GM06990 (cell line): Measurements from ENCODE around the gene KBTBD13.
A peak's percentile ranks its signal among the peaks of the same experiment; 100 is the strongest.

Experiments
- DNase-seq: peaks from one replicate; pipeline ENCODE4 v3.0.0-alpha.2; 2011; ENCODE audit not compliant: insufficient read length; ENCODE audit errors: extremely low read depth
- H3K27me3 ChIP-seq: replicated peaks from 2 replicates; pipeline ENCODE4 v1.6.0; 2011; ENCODE audit warnings: low read length; ENCODE audit not compliant: control insufficient read depth, insufficient read depth
- H3K36me3 ChIP-seq: 2 replicates; pipeline ENCODE4 v1.5.1; 2011; ENCODE audit warnings: low read length; ENCODE audit not compliant: control insufficient read depth, insufficient read depth
- H3K4me3 ChIP-seq: replicated peaks from 2 replicates; pipeline ENCODE4 v1.5.1; 2011; ENCODE audit warnings: low read depth, mild to moderate bottlenecking, control low read depth, low read length
- CTCF ChIP-seq: IDR thresholded peaks from 2 replicates; pipeline ENCODE4 v1.5.1; 2011; ENCODE audit warnings: low read length, control low read depth, mild to moderate bottlenecking, inconsistent platforms; ENCODE audit not compliant: insufficient read depth, poor library complexity, severe bottlenecking

The KBTBD13 gene

GRCh38 chr15:65052956-65053355 is 23.6 kb upstream of the KBTBD13 start:
- no peak for DNase-seq
- no peaks in the 10 kb centered on the region for H3K36me3 ChIP-seq
- H3K27me3 ChIP-seq: no peaks in the 10 kb centered on the region
- H3K4me3 ChIP-seq: no peak overlapping the region
- no peak for TF ChIP-seq CTCF

DNA sequence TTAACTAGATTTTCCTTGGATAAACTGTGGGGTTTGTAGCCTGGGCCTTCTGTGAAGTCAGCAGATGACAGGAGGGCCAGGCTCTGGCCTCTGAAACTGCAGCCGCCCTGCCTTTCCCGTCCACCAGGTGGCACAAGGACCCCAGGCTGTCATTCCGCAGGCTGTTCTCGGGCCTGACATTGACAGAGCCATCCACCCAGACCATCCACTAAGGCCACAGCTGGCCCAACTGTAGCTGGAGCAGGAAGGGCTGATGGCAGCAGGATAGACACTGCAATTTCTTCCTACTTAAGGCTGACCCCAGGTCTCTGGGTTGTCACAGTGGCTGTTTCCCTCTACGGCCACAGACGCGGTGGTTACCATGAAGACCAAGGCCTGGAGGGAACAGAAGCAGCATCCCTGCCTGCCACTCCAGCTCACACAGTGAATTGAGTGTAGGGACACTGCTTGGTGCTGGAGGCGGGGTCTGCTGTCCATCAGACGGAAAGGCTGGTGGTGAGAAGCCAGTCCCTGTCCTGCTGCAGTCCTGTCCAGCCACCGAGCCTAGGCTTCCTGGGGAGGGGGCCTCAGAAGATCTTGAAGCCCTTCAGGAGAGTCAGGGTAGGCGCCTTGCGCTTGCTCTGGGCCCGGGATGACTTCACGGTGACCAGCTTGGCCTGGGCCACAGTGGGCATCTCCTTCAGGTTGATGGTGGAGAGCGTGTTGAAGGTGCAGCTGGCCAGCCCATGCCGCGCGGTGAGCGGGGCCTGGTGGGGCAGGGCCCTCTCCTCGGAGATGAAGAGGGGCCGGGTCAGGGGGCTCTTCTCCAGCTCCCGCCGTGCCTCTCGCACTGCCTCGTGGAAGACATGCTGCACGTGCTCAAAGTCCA is 22.0 kb upstream of the KBTBD13 start:
- peak; percentile 97 for TF ChIP-seq CTCF
- no peaks in the 10 kb centered on the region for H3K27me3 ChIP-seq
- no peaks in the 10 kb centered on the region for H3K36me3 ChIP-seq
- H3K4me3 ChIP-seq: no peak overlapping the region
- DNase-seq: peak; percentile 60

DNA sequence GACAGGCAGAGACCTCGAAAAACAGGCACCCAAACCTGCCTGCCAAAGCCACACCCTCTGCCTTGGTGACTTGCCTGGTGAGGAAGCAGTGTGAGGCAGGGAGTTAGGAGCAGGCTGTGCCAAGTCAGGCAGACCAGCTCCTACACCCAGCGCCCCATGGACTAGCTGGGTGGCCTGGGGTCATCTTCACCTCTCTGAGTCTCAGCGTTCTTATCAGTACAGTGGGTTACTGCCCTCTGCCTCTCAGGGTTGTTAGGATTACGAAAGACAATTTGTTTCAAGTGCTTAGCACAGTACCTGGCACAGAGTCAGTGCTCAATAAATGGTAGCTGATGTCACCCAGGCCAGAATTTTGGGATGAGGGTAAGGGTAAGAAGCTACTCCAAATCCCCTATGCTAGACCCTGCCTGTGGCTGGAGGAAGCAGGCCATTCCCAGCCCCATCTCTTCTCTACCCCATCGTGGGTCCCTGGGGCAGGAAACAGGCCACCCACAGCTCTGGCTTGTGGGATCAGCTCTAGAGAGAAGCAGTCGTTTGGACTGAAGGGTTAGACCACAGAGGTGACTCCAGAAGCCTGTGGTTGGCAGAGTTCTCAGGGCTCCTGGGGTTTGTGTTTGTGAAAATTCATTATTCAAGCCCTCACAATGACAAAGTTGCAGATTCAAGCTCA is 21.2 kb upstream of the KBTBD13 start:
- Histone ChIP-seq H3K36me3 (no peaks in the 10 kb centered on the region), H3K27me3 (no peaks in the 10 kb centered on the region), H3K4me3 (no peak overlapping the region)
- DNase-seq: no peak
- TF ChIP-seq CTCF: no peak

- Histone ChIP-seq H3K4me3 (no peak overlapping the region), H3K27me3 (no peaks in the 10 kb centered on the region), H3K36me3 (no peaks in the 10 kb centered on the region)
- no peak for TF ChIP-seq CTCF
- no peak for DNase-seq
Observed at GRCh38 chr15:65056106-65056505, 20.4 kb upstream of the KBTBD13 start.

DNA sequence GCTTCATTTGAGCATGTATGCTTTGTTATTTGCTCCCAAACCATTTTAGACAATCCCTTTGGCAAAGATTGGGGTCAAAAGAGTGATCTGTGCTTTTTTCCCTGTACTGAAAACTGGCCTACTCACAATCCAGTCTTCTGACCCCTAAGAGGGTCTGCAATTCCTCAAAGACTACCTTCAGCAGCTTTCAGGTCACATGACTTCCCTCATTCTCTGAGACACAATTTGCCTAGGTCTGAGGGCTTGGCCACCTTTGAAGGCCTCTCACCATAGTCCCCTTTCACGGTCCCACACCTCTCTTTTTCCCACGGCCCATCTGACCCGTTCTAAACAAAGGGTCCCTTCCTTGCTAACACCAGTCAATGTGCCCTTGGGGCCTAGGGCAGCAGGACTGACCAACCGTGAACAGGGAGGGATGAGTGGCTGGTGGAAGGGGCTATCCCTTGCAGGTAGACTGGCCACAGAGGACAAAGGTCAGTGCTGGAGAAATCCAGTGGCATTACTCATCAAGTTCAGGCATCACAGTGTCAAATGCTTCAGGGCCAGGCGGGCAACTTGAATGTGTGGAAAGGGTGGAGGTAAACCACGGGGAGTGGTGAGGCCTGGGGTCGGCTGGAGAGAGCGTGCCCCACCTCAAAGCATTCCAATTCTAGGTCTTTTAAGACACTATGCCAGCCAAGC is 19.5 kb upstream of the KBTBD13 start:
- no peak for DNase-seq

More for the DNA sequence above, 19.5 kb upstream of the KBTBD13 start:
- Histone ChIP-seq H3K36me3 (no peaks in the 10 kb centered on the region), H3K27me3 (no peaks in the 10 kb centered on the region), H3K4me3 (no peak overlapping the region)
- TF ChIP-seq CTCF: no peak
